GM23338 (cell line): ENCODE data around the gene NUP54. TPM values are rescaled to one million over a fixed set of nuclear protein-coding genes. Genes with fewer than 3 reads are reported as not detected.

Experiments used
- ATAC-seq: fragments of 200-7000 bp; cut with Tn5 transposase; 3 replicates; pipeline ENCODE4 v1.9.1; 2020
- DNase-seq: peaks from one replicate; pipeline ENCODE4 v3.0.0-alpha.2; 2015; ENCODE audit warnings: low spot score
- H2AFZ ChIP-seq: fragments of 200-600 bp; sonication (generic); 2 replicates; pipeline ENCODE4 v1.8.0; 2016; ENCODE audit warnings: antibody characterized with exemption, mild to moderate bottlenecking, moderate library complexity
- H3F3A ChIP-seq: fragments of 200-600 bp; sonication (generic); replicated peaks from 2 replicates; pipeline ENCODE4 v1.8.0; 2017; ENCODE audit warnings: antibody characterized with exemption, mixed run types, low read depth
- H3K27ac ChIP-seq: fragments of 200-600 bp; sonication (generic); 2 replicates; pipeline ENCODE4 v1.6.1; 2016; ENCODE audit warnings: low read depth
- H3K27me3 ChIP-seq: fragments of 200-600 bp; sonication (generic); 2 replicates; pipeline ENCODE4 v1.8.0; 2016; ENCODE audit warnings: mild to moderate bottlenecking, mixed run types, moderate library complexity; ENCODE audit not compliant: insufficient read depth
- H3K36me3 ChIP-seq: fragments of 200-600 bp; sonication (generic); 2 replicates; pipeline ENCODE4 v1.8.0; 2016; ENCODE audit warnings: mild to moderate bottlenecking; ENCODE audit not compliant: insufficient read depth
- H3K4me1 ChIP-seq: fragments of 200-600 bp; sonication (generic); 2 replicates; pipeline ENCODE4 v1.8.0; 2016; ENCODE audit warnings: mild to moderate bottlenecking, moderate library complexity; ENCODE audit not compliant: insufficient read depth
- H3K4me2 ChIP-seq: fragments of 200-600 bp; sonication (generic); 2 replicates; pipeline ENCODE4 v1.7.1; 2017; ENCODE audit warnings: mixed run types
- H3K4me3 ChIP-seq: fragments of 200-600 bp; sonication (generic); 2 replicates; pipeline ENCODE4 v1.6.1; 2016; ENCODE audit warnings: mixed run types
- H3K79me2 ChIP-seq: fragments of 200-600 bp; sonication (generic); replicated peaks from 2 replicates; pipeline ENCODE4 v1.8.0; 2017; ENCODE audit warnings: mild to moderate bottlenecking; ENCODE audit not compliant: insufficient read depth
- H3K9me2 ChIP-seq: fragments of 200-600 bp; sonication (generic); 2 replicates; pipeline ENCODE4 v1.8.0; 2017; ENCODE audit not compliant: insufficient read depth
- H4K20me1 ChIP-seq: fragments of 200-600 bp; sonication (generic); replicated peaks from 2 replicates; pipeline ENCODE4 v1.8.0; 2017; ENCODE audit warnings: mild to moderate bottlenecking; ENCODE audit not compliant: insufficient read depth
- H3K27ac Mint-ChIP-seq: 2 replicates; pipeline ENCODE4 v1.8.0; 2020; ENCODE audit warnings: inconsistent platforms, mild to moderate bottlenecking, moderate library complexity, mixed read lengths
- H3K27me3 Mint-ChIP-seq: 3 replicates; pipeline ENCODE4 v1.8.0; 2022; ENCODE audit warnings: low read depth, mild to moderate bottlenecking, moderate library complexity, mixed read lengths, inconsistent platforms; ENCODE audit not compliant: insufficient read depth, poor library complexity
- H3K36me3 Mint-ChIP-seq: 3 replicates; pipeline ENCODE4 v1.8.0; 2021; ENCODE audit warnings: low read depth, mild to moderate bottlenecking, inconsistent platforms, moderate library complexity, mixed read lengths
- H3K4me1 Mint-ChIP-seq: 3 replicates; pipeline ENCODE4 v1.8.0; 2020; ENCODE audit warnings: mild to moderate bottlenecking, inconsistent platforms, mixed read lengths
- H3K4me3 Mint-ChIP-seq: 3 replicates; pipeline ENCODE4 v1.8.0; 2021; ENCODE audit warnings: moderate library complexity, mild to moderate bottlenecking, inconsistent platforms, mixed read lengths
- H3K9me3 Mint-ChIP-seq: 3 replicates; pipeline ENCODE4 v1.8.0; 2020; ENCODE audit warnings: moderate library complexity, mild to moderate bottlenecking, inconsistent platforms, mixed read lengths
- STAT1 ChIP-seq: IDR thresholded peaks from one replicate; pipeline ENCODE4 v1.6.1; 2016; ENCODE audit warnings: antibody characterized with exemption; ENCODE audit not compliant: unreplicated experiment
- ZNF114 ChIP-seq: fragments of 250-450 bp; sonication (Bioruptor Pico); IDR thresholded peaks from 2 replicates; pipeline ENCODE4 v1.5.0; 2020; ENCODE audit warnings: mild to moderate bottlenecking, moderate library complexity
- polyA plus RNA-seq: library from polyadenylated mRNA; unstranded; fragments of >200 nt; fragmentation: Nextera tagmentation; extraction: Ambion mirVana; gene quantifications from 2 replicates; pipeline ENCODE4 v1.2.1, GENCODE V29; 2016
- total RNA-seq: library from RNA; depleted of rRNA; stranded (reverse); fragments of >200 nt; shearing (Covaris generic); gene quantifications from 2 replicates; pipeline ENCODE4 v1.2.3, GENCODE V29; 2014
- TF ChIP-seq, protein P1 (sequence below): fragments of 250-450 bp; sonication (Bioruptor Pico); IDR thresholded peaks from 2 replicates; pipeline ENCODE4 v1.5.0; 2020; ENCODE audit warnings: mild to moderate bottlenecking, moderate library complexity

Gene NUP54
- total and polyA plus RNA-seq, 2 experiments from 2014 or later: 97.8 to 118 TPM

DNA sequence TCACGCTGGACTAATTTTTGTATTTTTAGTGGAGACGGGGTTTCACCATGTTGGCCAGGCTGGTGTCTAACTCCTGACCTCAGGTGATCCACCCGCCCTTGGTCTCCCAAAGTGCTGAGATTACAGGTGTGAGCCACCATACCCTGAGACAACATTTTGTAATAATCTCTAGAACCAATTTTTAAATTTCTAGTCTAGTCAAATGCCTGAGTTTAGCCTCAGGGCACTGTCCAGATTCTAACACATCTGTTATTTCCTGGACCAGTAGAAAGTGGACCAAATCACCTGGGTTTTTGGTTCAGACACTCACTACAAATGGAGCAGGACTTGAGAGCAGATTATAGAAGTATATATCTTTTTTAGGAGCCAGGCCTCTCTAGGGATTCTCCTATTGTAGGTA lies 52.1 kb downstream of the NUP54 start:
- Histone ChIP-seq H3K9me2 (no peaks in the 10 kb centered on the region), H3K27me3 (no peaks in the 10 kb centered on the region), H3K4me1 (peaks cover 7% of the 10 kb centered on the region; the same call in 1 of the 2 replicates), H3K4me3 (no peak overlapping the region), H3K36me3 (no peaks in the 10 kb centered on the region), H4K20me1 (no peaks in the 10 kb centered on the region), H3F3A (no peaks in the 10 kb centered on the region), H3K79me2 (no peaks in the 10 kb centered on the region), H2AFZ (peak overlapping the region; percentile 84; the same call in 1 of the 2 replicates), H3K27ac (no peak overlapping the region), H3K4me2 (no peak overlapping the region)
- H3K4me1 Mint-ChIP-seq: peaks cover 9% of the 10 kb centered on the region
- no peaks in the 10 kb centered on the region for H3K36me3 Mint-ChIP-seq
- H3K27ac Mint-ChIP-seq: no peak overlapping the region
- TF ChIP-seq ZNF114 (CRISPR knock-in tag): no peak
- TF ChIP-seq, protein P1, sequence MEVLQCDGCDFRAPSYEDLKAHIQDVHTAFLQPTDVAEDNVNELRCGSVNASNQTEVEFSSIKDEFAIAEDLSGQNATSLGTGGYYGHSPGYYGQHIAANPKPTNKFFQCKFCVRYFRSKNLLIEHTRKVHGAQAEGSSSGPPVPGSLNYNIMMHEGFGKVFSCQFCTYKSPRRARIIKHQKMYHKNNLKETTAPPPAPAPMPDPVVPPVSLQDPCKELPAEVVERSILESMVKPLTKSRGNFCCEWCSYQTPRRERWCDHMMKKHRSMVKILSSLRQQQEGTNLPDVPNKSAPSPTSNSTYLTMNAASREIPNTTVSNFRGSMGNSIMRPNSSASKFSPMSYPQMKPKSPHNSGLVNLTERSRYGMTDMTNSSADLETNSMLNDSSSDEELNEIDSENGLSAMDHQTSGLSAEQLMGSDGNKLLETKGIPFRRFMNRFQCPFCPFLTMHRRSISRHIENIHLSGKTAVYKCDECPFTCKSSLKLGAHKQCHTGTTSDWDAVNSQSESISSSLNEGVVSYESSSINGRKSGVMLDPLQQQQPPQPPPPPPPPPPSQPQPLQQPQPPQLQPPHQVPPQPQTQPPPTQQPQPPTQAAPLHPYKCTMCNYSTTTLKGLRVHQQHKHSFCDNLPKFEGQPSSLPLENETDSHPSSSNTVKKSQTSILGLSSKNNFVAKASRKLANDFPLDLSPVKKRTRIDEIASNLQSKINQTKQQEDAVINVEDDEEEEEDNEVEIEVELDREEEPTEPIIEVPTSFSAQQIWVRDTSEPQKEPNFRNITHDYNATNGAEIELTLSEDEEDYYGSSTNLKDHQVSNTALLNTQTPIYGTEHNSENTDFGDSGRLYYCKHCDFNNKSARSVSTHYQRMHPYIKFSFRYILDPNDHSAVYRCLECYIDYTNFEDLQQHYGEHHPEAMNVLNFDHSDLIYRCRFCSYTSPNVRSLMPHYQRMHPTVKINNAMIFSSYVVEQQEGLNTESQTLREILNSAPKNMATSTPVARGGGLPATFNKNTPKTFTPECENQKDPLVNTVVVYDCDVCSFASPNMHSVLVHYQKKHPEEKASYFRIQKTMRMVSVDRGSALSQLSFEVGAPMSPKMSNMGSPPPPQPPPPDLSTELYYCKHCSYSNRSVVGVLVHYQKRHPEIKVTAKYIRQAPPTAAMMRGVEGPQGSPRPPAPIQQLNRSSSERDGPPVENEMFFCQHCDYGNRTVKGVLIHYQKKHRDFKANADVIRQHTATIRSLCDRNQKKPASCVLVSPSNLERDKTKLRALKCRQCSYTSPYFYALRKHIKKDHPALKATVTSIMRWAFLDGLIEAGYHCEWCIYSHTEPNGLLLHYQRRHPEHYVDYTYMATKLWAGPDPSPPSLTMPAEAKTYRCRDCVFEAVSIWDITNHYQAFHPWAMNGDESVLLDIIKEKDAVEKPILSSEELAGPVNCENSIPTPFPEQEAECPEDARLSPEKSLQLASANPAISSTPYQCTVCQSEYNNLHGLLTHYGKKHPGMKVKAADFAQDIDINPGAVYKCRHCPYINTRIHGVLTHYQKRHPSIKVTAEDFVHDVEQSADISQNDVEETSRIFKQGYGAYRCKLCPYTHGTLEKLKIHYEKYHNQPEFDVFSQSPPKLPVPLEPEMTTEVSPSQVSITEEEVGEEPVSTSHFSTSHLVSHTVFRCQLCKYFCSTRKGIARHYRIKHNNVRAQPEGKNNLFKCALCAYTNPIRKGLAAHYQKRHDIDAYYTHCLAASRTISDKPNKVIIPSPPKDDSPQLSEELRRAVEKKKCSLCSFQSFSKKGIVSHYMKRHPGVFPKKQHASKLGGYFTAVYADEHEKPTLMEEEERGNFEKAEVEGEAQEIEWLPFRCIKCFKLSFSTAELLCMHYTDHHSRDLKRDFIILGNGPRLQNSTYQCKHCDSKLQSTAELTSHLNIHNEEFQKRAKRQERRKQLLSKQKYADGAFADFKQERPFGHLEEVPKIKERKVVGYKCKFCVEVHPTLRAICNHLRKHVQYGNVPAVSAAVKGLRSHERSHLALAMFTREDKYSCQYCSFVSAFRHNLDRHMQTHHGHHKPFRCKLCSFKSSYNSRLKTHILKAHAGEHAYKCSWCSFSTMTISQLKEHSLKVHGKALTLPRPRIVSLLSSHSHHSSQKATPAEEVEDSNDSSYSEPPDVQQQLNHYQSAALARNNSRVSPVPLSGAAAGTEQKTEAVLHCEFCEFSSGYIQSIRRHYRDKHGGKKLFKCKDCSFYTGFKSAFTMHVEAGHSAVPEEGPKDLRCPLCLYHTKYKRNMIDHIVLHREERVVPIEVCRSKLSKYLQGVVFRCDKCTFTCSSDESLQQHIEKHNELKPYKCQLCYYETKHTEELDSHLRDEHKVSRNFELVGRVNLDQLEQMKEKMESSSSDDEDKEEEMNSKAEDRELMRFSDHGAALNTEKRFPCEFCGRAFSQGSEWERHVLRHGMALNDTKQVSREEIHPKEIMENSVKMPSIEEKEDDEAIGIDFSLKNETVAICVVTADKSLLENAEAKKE: no peak
- no peak overlapping the region for H3K4me3 Mint-ChIP-seq
- ATAC-seq: no peak
- no peaks in the 10 kb centered on the region; the same call in 2 of the 3 replicates for H3K9me3 Mint-ChIP-seq
- no peaks in the 10 kb centered on the region for H3K27me3 Mint-ChIP-seq
- DNase-seq: no peak

DNA sequence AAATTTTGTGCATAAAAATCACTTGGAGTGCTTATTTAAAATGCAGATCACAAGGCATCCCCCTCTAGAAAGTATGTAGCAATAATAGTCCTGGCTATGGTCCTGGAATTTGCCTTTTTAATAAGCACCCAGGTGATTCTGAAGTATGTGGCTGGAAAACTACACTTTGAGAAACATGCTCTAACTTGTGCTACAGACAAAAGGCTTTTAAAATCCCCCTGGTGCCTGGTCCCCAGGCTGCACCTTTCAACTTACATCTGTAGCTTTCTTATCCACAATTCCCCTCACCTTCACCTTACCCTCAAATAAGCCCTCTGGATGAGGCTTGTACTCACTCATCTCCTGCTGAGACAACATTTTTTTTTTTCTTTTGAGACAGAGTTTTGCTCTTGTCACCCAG lies 52.6 kb downstream of the NUP54 start:
- no peak overlapping the region for H3K27ac ChIP-seq
- Mint-ChIP-seq H3K4me3 (no peak overlapping the region), H3K4me1 (peaks cover 9% of the 10 kb centered on the region), H3K9me3 (no peaks in the 10 kb centered on the region; the same call in 2 of the 3 replicates), H3K27me3 (no peaks in the 10 kb centered on the region), H3K27ac (0 out of 2 replicates have a peak overlapping the region, but pooled peaks have one; percentile 32), H3K36me3 (no peaks in the 10 kb centered on the region)
- H3K27me3 ChIP-seq: no peaks in the 10 kb centered on the region
- ATAC-seq (peak; percentile 63), DNase-seq (peak; percentile 11)
- H3K4me2 ChIP-seq: no peak overlapping the region
- no peaks in the 10 kb centered on the region for H3K36me3 ChIP-seq
- TF ChIP-seq STAT1: no peak
- no peaks in the 10 kb centered on the region for H4K20me1 ChIP-seq
- no peaks in the 10 kb centered on the region for H3F3A ChIP-seq
- peaks cover 7% of the 10 kb centered on the region; the same call in 1 of the 2 replicates for H3K4me1 ChIP-seq
- no peaks in the 10 kb centered on the region for H3K79me2 ChIP-seq
- H2AFZ ChIP-seq: peak overlapping the region; percentile 84; the same call in 1 of the 2 replicates
- no peaks in the 10 kb centered on the region for H3K9me2 ChIP-seq
- H3K4me3 ChIP-seq: no peak overlapping the region
